GM23338 (cell line): Measurements from ENCODE around the gene MAPK8IP2. TPM values are rescaled to one million over a fixed set of nuclear protein-coding genes. Genes with fewer than 3 reads are reported as not detected.

ENCODE experiments used
- ATAC-seq: fragments of 200-7000 bp; cut with Tn5 transposase; 3 replicates; pipeline ENCODE4 v1.9.1; 2020
- DNase-seq: peaks from one replicate; pipeline ENCODE4 v3.0.0-alpha.2; 2015; ENCODE audit warnings: low spot score
- H2AFZ ChIP-seq: fragments of 200-600 bp; sonication (generic); 2 replicates; pipeline ENCODE4 v1.8.0; 2016; ENCODE audit warnings: antibody characterized with exemption, mild to moderate bottlenecking, moderate library complexity
- H3F3A ChIP-seq: fragments of 200-600 bp; sonication (generic); replicated peaks from 2 replicates; pipeline ENCODE4 v1.8.0; 2017; ENCODE audit warnings: antibody characterized with exemption, mixed run types, low read depth
- H3K27ac ChIP-seq: fragments of 200-600 bp; sonication (generic); 2 replicates; pipeline ENCODE4 v1.6.1; 2016; ENCODE audit warnings: low read depth
- H3K27me3 ChIP-seq: fragments of 200-600 bp; sonication (generic); 2 replicates; pipeline ENCODE4 v1.8.0; 2016; ENCODE audit warnings: mild to moderate bottlenecking, mixed run types, moderate library complexity; ENCODE audit not compliant: insufficient read depth
- H3K36me3 ChIP-seq: fragments of 200-600 bp; sonication (generic); 2 replicates; pipeline ENCODE4 v1.8.0; 2016; ENCODE audit warnings: mild to moderate bottlenecking; ENCODE audit not compliant: insufficient read depth
- H3K4me1 ChIP-seq: fragments of 200-600 bp; sonication (generic); 2 replicates; pipeline ENCODE4 v1.8.0; 2016; ENCODE audit warnings: mild to moderate bottlenecking, moderate library complexity; ENCODE audit not compliant: insufficient read depth
- H3K4me2 ChIP-seq: fragments of 200-600 bp; sonication (generic); 2 replicates; pipeline ENCODE4 v1.7.1; 2017; ENCODE audit warnings: mixed run types
- H3K4me3 ChIP-seq: fragments of 200-600 bp; sonication (generic); 2 replicates; pipeline ENCODE4 v1.6.1; 2016; ENCODE audit warnings: mixed run types
- H3K79me2 ChIP-seq: fragments of 200-600 bp; sonication (generic); replicated peaks from 2 replicates; pipeline ENCODE4 v1.8.0; 2017; ENCODE audit warnings: mild to moderate bottlenecking; ENCODE audit not compliant: insufficient read depth
- H3K9me2 ChIP-seq: fragments of 200-600 bp; sonication (generic); 2 replicates; pipeline ENCODE4 v1.8.0; 2017; ENCODE audit not compliant: insufficient read depth
- H4K20me1 ChIP-seq: fragments of 200-600 bp; sonication (generic); replicated peaks from 2 replicates; pipeline ENCODE4 v1.8.0; 2017; ENCODE audit warnings: mild to moderate bottlenecking; ENCODE audit not compliant: insufficient read depth
- H3K27ac Mint-ChIP-seq: 2 replicates; pipeline ENCODE4 v1.8.0; 2020; ENCODE audit warnings: inconsistent platforms, mild to moderate bottlenecking, moderate library complexity, mixed read lengths
- H3K27me3 Mint-ChIP-seq: 3 replicates; pipeline ENCODE4 v1.8.0; 2022; ENCODE audit warnings: low read depth, mild to moderate bottlenecking, moderate library complexity, mixed read lengths, inconsistent platforms; ENCODE audit not compliant: insufficient read depth, poor library complexity
- H3K36me3 Mint-ChIP-seq: 3 replicates; pipeline ENCODE4 v1.8.0; 2021; ENCODE audit warnings: low read depth, mild to moderate bottlenecking, inconsistent platforms, moderate library complexity, mixed read lengths
- H3K4me1 Mint-ChIP-seq: 3 replicates; pipeline ENCODE4 v1.8.0; 2020; ENCODE audit warnings: mild to moderate bottlenecking, inconsistent platforms, mixed read lengths
- H3K4me3 Mint-ChIP-seq: 3 replicates; pipeline ENCODE4 v1.8.0; 2021; ENCODE audit warnings: moderate library complexity, mild to moderate bottlenecking, inconsistent platforms, mixed read lengths
- H3K9me3 Mint-ChIP-seq: 3 replicates; pipeline ENCODE4 v1.8.0; 2020; ENCODE audit warnings: moderate library complexity, mild to moderate bottlenecking, inconsistent platforms, mixed read lengths
- CREB1 ChIP-seq: fragments of 250-450 bp; sonication (Bioruptor Pico); IDR thresholded peaks from 2 replicates; pipeline ENCODE4 v1.5.0; 2020; ENCODE audit warnings: low read depth, mild to moderate bottlenecking, moderate library complexity
- CTCF ChIP-seq, 2 experiments: fragments of 200-600 bp in 1 of 2; sonication (generic) in 1 of 2; conservative IDR thresholded peaks; 2 replicates each; pipeline versions ENCODE4 v1.5.1 to v1.6.1; 2016 to 2017; ENCODE audit warnings: antibody characterized with exemption in 2 of 2, low read depth in 2 of 2, mild to moderate bottlenecking in 2 of 2, moderate library complexity in 1 of 2
- ETS1 ChIP-seq: IDR thresholded peaks from 2 replicates; pipeline ENCODE4 v1.6.1; 2016; ENCODE audit warnings: antibody characterized with exemption
- EZH2 ChIP-seq: fragments of 200-600 bp; sonication (generic); IDR thresholded peaks from one replicate; pipeline ENCODE4 v1.8.0; 2017; ENCODE audit warnings: antibody characterized with exemption, mild to moderate bottlenecking, low read depth; ENCODE audit not compliant: unreplicated experiment
- JUNB ChIP-seq: IDR thresholded peaks from one replicate; pipeline ENCODE4 v1.6.1; 2016; ENCODE audit warnings: antibody characterized with exemption; ENCODE audit not compliant: unreplicated experiment
- NANOG ChIP-seq: IDR thresholded peaks from 2 replicates; pipeline ENCODE4 v1.6.1; 2016; ENCODE audit warnings: antibody characterized with exemption, borderline replicate concordance
- STAT1 ChIP-seq: IDR thresholded peaks from one replicate; pipeline ENCODE4 v1.6.1; 2016; ENCODE audit warnings: antibody characterized with exemption; ENCODE audit not compliant: unreplicated experiment
- ZNF114 ChIP-seq: fragments of 250-450 bp; sonication (Bioruptor Pico); IDR thresholded peaks from 2 replicates; pipeline ENCODE4 v1.5.0; 2020; ENCODE audit warnings: mild to moderate bottlenecking, moderate library complexity
- ZNF331 ChIP-seq: fragments of 250-450 bp; sonication (Bioruptor Pico); IDR thresholded peaks from 2 replicates; pipeline ENCODE4 v1.5.0; 2020; ENCODE audit warnings: low read depth, mild to moderate bottlenecking, moderate library complexity
- polyA plus RNA-seq: library from polyadenylated mRNA; unstranded; fragments of >200 nt; fragmentation: Nextera tagmentation; extraction: Ambion mirVana; gene quantifications from 2 replicates; pipeline ENCODE4 v1.2.1, GENCODE V29; 2016
- total RNA-seq: library from RNA; depleted of rRNA; stranded (reverse); fragments of >200 nt; shearing (Covaris generic); gene quantifications from 2 replicates; pipeline ENCODE4 v1.2.3, GENCODE V29; 2014

The MAPK8IP2 gene
- total and polyA plus RNA-seq, 2 experiments from 2014 or later = 0.15 to 3.5 TPM

- H3K9me2 ChIP-seq = no peaks in the 10 kb centered on the region
- H3K4me3 ChIP-seq = peak within 1 kb of the TSS; percentile 51
- H3K79me2 ChIP-seq = no peaks in the 10 kb centered on the region
- Mint-ChIP-seq H3K27me3 (peaks cover 9% of the 10 kb centered on the region), H3K27ac (no peak within 1 kb of the TSS), H3K9me3 (no peaks in the 10 kb centered on the region), H3K4me3 (no peak within 1 kb of the TSS), H3K36me3 (peaks cover 10% of the 10 kb centered on the region; the same call in 1 of the 3 replicates), H3K4me1 (no peaks in the 10 kb centered on the region)
- H3F3A ChIP-seq = peaks cover 6% of the 10 kb centered on the region
- peak; percentile 48 for DNase-seq
- H4K20me1 ChIP-seq = peaks cover 3% of the 10 kb centered on the region; the same call in 1 of the 2 replicates
- H3K4me1 ChIP-seq = no peaks in the 10 kb centered on the region; the same call in 1 of the 2 replicates
- H3K4me2 ChIP-seq = peak within 1 kb of the TSS; percentile 74
- ATAC-seq = no peak
- H3K27me3 ChIP-seq = no peaks in the 10 kb centered on the region
- no peaks in the 10 kb centered on the region for H3K36me3 ChIP-seq
- peak in 1 of 2 experiments; percentile 16; a peak in 3 of 4 replicates for TF ChIP-seq CTCF (conservative IDR thresholded peaks at IDR 0.05; ENCODE audit: low read depth in 2 of 2)
- no peak for TF ChIP-seq ZNF331 (CRISPR knock-in tag)
- H2AFZ ChIP-seq = peak within 1 kb of the TSS; percentile 72; the same call in 1 of the 2 replicates
- no peak within 1 kb of the TSS for H3K27ac ChIP-seq
Measured at GRCh38 chr22:50577987-50578775, 22.4 kb upstream of the MAPK8IP2 start, which contains the start of gene CPT1B. TSS of gene CPT1B (minus strand) at chr22:50578427. CDS start at chr22:50577915, 512 bp downstream.

GRCh38 chr22:50578776-50579310, 21.8 kb upstream of the MAPK8IP2 start:
- peaks cover 10% of the 10 kb centered on the region; the same call in 2 of the 3 replicates for H3K36me3 Mint-ChIP-seq
- 0 out of 2 replicates have a peak, but pooled peaks cover 5% of the 10 kb centered on the region for H3K27me3 ChIP-seq
- peaks cover 3% of the 10 kb centered on the region; the same call in 1 of the 2 replicates for H4K20me1 ChIP-seq
- no peak overlapping the region for H3K4me3 Mint-ChIP-seq
- H3K79me2 ChIP-seq = no peaks in the 10 kb centered on the region
- no peaks in the 10 kb centered on the region for H3K9me2 ChIP-seq
- H3K4me1 Mint-ChIP-seq = peaks cover 6% of the 10 kb centered on the region
- ATAC-seq = no peak
- peaks cover 4% of the 10 kb centered on the region for H3K4me1 ChIP-seq
- no peak overlapping the region for H3K27ac ChIP-seq
- H3K27me3 Mint-ChIP-seq = peaks cover 9% of the 10 kb centered on the region
- no peaks in the 10 kb centered on the region for H3K36me3 ChIP-seq
- peak overlapping the region; percentile 72 for H3K4me2 ChIP-seq
- no peak overlapping the region for H2AFZ ChIP-seq
- H3K9me3 Mint-ChIP-seq = no peaks in the 10 kb centered on the region
- H3K4me3 ChIP-seq = peak overlapping the region; percentile 51
- peaks cover 12% of the 10 kb centered on the region for H3F3A ChIP-seq
- H3K27ac Mint-ChIP-seq = no peak overlapping the region
- DNase-seq = no peak
- TF ChIP-seq CREB1 (CRISPR knock-in tag) (no peak), ZNF114 (CRISPR knock-in tag) (no peak), ETS1 (no peak), JUNB (no peak), STAT1 (no peak), NANOG (no peak), EZH2 (no peak), CTCF (conservative IDR thresholded peaks at IDR 0.05; ENCODE audit: low read depth in 2 of 2) (no peak)
